CD4-positive, alpha-beta T cell treated with Interleukin-6 for 4 hours (primary cell): ENCODE measurements around the gene SAT1.
"Not testable (repeated sequence)": the region's sequence is repeated elsewhere in the genome, so short reads cannot be mapped to it uniquely, and the experiment has no call there.

Experiments used
- DNase-seq: peaks from one replicate; pipeline ENCODE4 v3.0.0-alpha.2; 2020; ENCODE audit warnings: mixed read lengths

Gene SAT1

GRCh38 chrX:23782863-23783588 is at the start of gene SAT1:
Gene SAT1, plus strand, starts transcription at chrX:23783173. Its CDS starts 179 bp downstream, at chrX:23783352.
- DNase-seq, result peak; percentile 95

- no peak for DNase-seq
These were observed 46.9 kb upstream of the SAT1 start for GRCh38 chrX:23736030-23736429.

GRCh38 chrX:23737413-23737812 is 45.6 kb upstream of the SAT1 start:
- no peak for DNase-seq

- peak; percentile 3 for DNase-seq
These were observed 40.7 kb upstream of the SAT1 start for GRCh38 chrX:23742174-23742696.

GRCh38 chrX:23742697-23743622 is 40.0 kb upstream of the SAT1 start, which contains the start of gene ACOT9:
Gene ACOT9, minus strand, starts transcription at chrX:23743276. Its CDS starts 132 bp downstream, at chrX:23743144.
- peak; percentile 69 for DNase-seq

- not testable (repeated sequence) for DNase-seq
These were observed 39.4 kb upstream of the SAT1 start for GRCh38 chrX:23743623-23743971.

GRCh38 chrX:23745786-23746185 is 37.2 kb upstream of the SAT1 start:
- DNase-seq, result no peak

GRCh38 chrX:23749129-23749528 is 33.8 kb upstream of the SAT1 start:
- DNase-seq, result no peak

GRCh38 chrX:23749576-23749975 is 33.4 kb upstream of the SAT1 start:
- no peak for DNase-seq

GRCh38 chrX:23752740-23753415 is 30.1 kb upstream of the SAT1 start:
- DNase-seq, result no peak

GRCh38 chrX:23754664-23755063 is 28.3 kb upstream of the SAT1 start:
- DNase-seq, result no peak

- peak; percentile 79 for DNase-seq
These were observed 26.8 kb upstream of the SAT1 start for GRCh38 chrX:23756165-23756564.

GRCh38 chrX:23759821-23760220 is 23.2 kb upstream of the SAT1 start:
- DNase-seq, result no peak

GRCh38 chrX:23764188-23764984 is 18.6 kb upstream of the SAT1 start:
- no peak for DNase-seq

GRCh38 chrX:23765449-23765848 is 17.5 kb upstream of the SAT1 start:
- DNase-seq, result no peak

GRCh38 chrX:23765868-23766267 is 17.1 kb upstream of the SAT1 start:
- DNase-seq, result no peak

GRCh38 chrX:23766650-23767551 is 16.1 kb upstream of the SAT1 start:
- DNase-seq, result peak; percentile 19

GRCh38 chrX:23770142-23770541 is 12.8 kb upstream of the SAT1 start:
- no peak for DNase-seq

GRCh38 chrX:23771086-23771485 is 11.9 kb upstream of the SAT1 start:
- DNase-seq, result not testable (repeated sequence)

- peak; percentile 57 for DNase-seq
These were observed 9.3 kb upstream of the SAT1 start for GRCh38 chrX:23773601-23774175.

- DNase-seq, result no peak
These were observed 6.6 kb upstream of the SAT1 start for GRCh38 chrX:23776363-23776762.
